GM12873 (cell line): ENCODE data around the gene ACKR3.

Experiments used
- TF ChIP-seq, protein P1 (sequence below): IDR thresholded peaks from 2 replicates; pipeline ENCODE4 v1.5.1; 2012; ENCODE audit warnings: low read depth, mild to moderate bottlenecking, moderate library complexity, low read length, control low read depth; ENCODE audit not compliant: insufficient read depth; ENCODE audit errors: missing control alignments

Gene ACKR3

DNA sequence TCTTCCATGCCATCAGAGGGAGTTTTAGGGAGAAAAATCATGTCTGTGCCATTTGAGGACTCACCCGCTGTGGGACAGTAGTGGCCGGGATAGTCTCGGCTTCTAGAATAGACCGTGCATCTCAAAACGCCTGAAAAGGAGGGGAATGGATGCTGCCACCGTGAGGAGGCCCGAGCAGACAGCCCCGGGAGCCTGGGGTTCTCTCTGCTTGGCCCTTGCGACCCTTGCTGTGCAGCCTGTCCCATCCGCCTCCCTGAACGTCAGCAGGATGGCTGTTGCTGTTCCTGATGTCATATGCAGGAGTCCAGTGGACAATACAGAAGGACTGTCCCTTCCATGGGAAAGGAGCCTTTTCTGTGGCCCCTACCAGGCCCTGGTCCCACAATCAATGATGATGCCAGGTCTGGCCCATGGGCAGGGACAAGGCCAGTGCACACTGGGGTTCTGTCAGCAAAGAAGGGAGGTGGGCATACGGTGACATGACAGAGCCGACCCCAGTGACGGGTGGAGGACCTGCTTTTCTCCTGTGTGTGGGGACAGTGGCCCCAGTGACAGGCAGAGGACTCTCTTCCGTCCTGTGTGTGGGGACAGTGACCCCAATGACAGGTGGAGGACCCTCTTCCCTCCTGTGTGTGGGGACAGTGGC is 58.8 kb downstream of the ACKR3 start:
- TF ChIP-seq, protein P1, sequence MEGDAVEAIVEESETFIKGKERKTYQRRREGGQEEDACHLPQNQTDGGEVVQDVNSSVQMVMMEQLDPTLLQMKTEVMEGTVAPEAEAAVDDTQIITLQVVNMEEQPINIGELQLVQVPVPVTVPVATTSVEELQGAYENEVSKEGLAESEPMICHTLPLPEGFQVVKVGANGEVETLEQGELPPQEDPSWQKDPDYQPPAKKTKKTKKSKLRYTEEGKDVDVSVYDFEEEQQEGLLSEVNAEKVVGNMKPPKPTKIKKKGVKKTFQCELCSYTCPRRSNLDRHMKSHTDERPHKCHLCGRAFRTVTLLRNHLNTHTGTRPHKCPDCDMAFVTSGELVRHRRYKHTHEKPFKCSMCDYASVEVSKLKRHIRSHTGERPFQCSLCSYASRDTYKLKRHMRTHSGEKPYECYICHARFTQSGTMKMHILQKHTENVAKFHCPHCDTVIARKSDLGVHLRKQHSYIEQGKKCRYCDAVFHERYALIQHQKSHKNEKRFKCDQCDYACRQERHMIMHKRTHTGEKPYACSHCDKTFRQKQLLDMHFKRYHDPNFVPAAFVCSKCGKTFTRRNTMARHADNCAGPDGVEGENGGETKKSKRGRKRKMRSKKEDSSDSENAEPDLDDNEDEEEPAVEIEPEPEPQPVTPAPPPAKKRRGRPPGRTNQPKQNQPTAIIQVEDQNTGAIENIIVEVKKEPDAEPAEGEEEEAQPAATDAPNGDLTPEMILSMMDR, result no peak

- TF ChIP-seq, protein P1, result no peak
Measured at GRCh38 chr2:236628981-236629605, 59.5 kb downstream of the ACKR3 start.

GRCh38 chr2:236629961-236630872 is 60.6 kb downstream of the ACKR3 start:
- TF ChIP-seq, protein P1, result no peak

- TF ChIP-seq, protein P1, result no peak
Measured at GRCh38 chr2:236631281-236631855, 61.7 kb downstream of the ACKR3 start.

GRCh38 chr2:236631856-236632291 is 62.2 kb downstream of the ACKR3 start:
- TF ChIP-seq, protein P1, result no peak
